ENCODE results near the gene TIMD4. TPM values are rescaled to one million over a fixed set of nuclear protein-coding genes. Genes with fewer than 3 reads are reported as not detected.

TIMD4 gene
- total RNA-seq (ENCODE audit: low replicate concordance), result not detected in 2 replicates

DNA sequence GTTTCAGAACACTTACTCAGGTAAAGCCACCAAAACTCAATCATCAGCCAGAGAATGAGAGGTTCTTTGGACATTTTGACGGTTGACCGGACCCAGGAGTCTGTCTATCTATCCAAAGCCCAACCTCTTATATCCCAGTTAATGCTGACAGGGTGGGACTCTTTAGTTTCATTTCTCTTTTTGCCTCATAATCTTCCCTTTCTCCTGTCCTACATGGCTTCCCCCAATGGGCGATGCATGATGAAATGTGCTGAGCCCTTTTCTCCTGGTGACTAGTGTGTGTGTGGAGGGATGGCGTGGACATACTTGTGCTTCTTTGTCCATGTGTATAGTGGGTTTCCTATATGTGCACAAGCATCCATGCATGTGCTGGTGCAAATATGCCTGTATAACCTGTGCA, at the start of gene TIMD4:
TIMD4 (minus strand) TSS at position 102 of the 400 bp plus-strand sequence; CDS start at position 74, 28 bp downstream.

Other genes starting within 250 kb of the TIMD4 start
- 0.12 and 0.23 TPM in 2 replicates for gene PPP1R2B, start 112.9 kb downstream of the TIMD4 start, total RNA-seq (ENCODE audit: low replicate concordance)
- gene HAVCR1, start 95.9 kb upstream of the TIMD4 start, total RNA-seq (ENCODE audit: low replicate concordance), result not detected in 2 replicates
- gene HAVCR2, start 145.8 kb upstream of the TIMD4 start, total RNA-seq (ENCODE audit: low replicate concordance), result 0.30 and 6.9 TPM in 2 replicates
- 4.3 and 6.4 TPM in 2 replicates for gene MED7, start 179.6 kb upstream of the TIMD4 start, total RNA-seq (ENCODE audit: low replicate concordance)
- not detected in 2 replicates for gene GARIN3, start 203.0 kb upstream of the TIMD4 start, total RNA-seq (ENCODE audit: low replicate concordance)
- gene ITK, start 217.6 kb upstream of the TIMD4 start, total RNA-seq (ENCODE audit: low replicate concordance), result not detected in 2 replicates

Data from smooth muscle cell of the coronary artery (primary cell).